CD14-positive monocyte (primary cell): ENCODE measurements around the gene DGKE. TPM values are rescaled to one million over a fixed set of nuclear protein-coding genes. Genes with fewer than 3 reads are reported as not detected.

Experiments
- DNase-seq, 3 donors: peaks; one replicate each; pipeline ENCODE4 v3.0.0-alpha.2; 2011 to 2022
- H2AFZ ChIP-seq: 2 replicates; pipeline ENCODE4 v1.6.0; 2012; ENCODE audit warnings: mild to moderate bottlenecking, low read depth, low read length, inconsistent platforms; ENCODE audit not compliant: insufficient read depth, poor library complexity, severe bottlenecking
- H3K27ac ChIP-seq, 2 donors: 1 replicate in 1 of 2; 2 replicates in 1 of 2; pipeline ENCODE4 v1.5.1; 2012 to 2013; ENCODE audit warnings: low read length in 2 of 2, control low read depth in 1 of 2, inconsistent platforms in 1 of 2, low read depth in 1 of 2, mild to moderate bottlenecking in 1 of 2
- H3K27me3 ChIP-seq, 2 donors: one replicate each; pipeline versions ENCODE4 v1.6.0 to v1.6.1; 2011 to 2013; ENCODE audit warnings: low read length in 2 of 2; ENCODE audit not compliant: control insufficient read depth in 2 of 2, insufficient read depth in 2 of 2
- H3K36me3 ChIP-seq, 2 donors: replicated peaks in 1 of 2; 1 replicate in 1 of 2; 2 replicates in 1 of 2; pipeline versions ENCODE4 v1.5.1 to v1.6.1; 2012 to 2013; ENCODE audit warnings: low read length in 2 of 2, control low read depth in 1 of 2, inconsistent platforms in 1 of 2, mild to moderate bottlenecking in 1 of 2; ENCODE audit not compliant: insufficient read depth in 2 of 2, control insufficient read depth in 1 of 2
- H3K4me1 ChIP-seq, 2 donors: 1 replicate in 1 of 2; 2 replicates in 1 of 2; pipeline versions ENCODE4 v1.5.1 to v1.6.1; 2012 to 2013; ENCODE audit warnings: low read length in 2 of 2, control low read depth in 1 of 2, inconsistent platforms in 1 of 2, mild to moderate bottlenecking in 1 of 2, moderate library complexity in 1 of 2; ENCODE audit not compliant: insufficient read depth in 2 of 2, control insufficient read depth in 1 of 2
- H3K4me2 ChIP-seq: replicated peaks from 2 replicates; pipeline ENCODE3; 2012; ENCODE audit warnings: low read length, moderate library complexity, mild to moderate bottlenecking; ENCODE audit not compliant: poor library complexity, severe bottlenecking; ENCODE audit errors: extremely low read depth
- H3K4me3 ChIP-seq, 3 experiments: fragments of 200-600 bp in 1 of 3; sonication (generic) in 1 of 3; replicated peaks in 1 of 3; 1 replicate in 2 of 3; 2 replicates in 1 of 3; pipeline ENCODE4 v1.5.1; 2011 to 2013; ENCODE audit warnings: low read length in 3 of 3, mild to moderate bottlenecking in 3 of 3, control low read depth in 2 of 3, low read depth in 2 of 3, inconsistent platforms in 1 of 3, moderate library complexity in 1 of 3
- H3K79me2 ChIP-seq: 2 replicates; pipeline ENCODE4 v1.6.0; 2012; ENCODE audit warnings: mild to moderate bottlenecking, control low read depth, inconsistent platforms, low read length, moderate library complexity; ENCODE audit not compliant: insufficient read depth
- H3K9ac ChIP-seq: 2 replicates; pipeline ENCODE4 v1.6.0; 2017; ENCODE audit warnings: low read length, mild to moderate bottlenecking; ENCODE audit not compliant: insufficient read depth, poor library complexity, severe bottlenecking
- H3K9me3 ChIP-seq, 2 donors: replicated peaks in 1 of 2; 1 replicate in 1 of 2; 2 replicates in 1 of 2; pipeline versions ENCODE4 v1.5.1 to v1.6.1; 2012 to 2013; ENCODE audit warnings: low read length in 2 of 2, control low read depth in 1 of 2; ENCODE audit not compliant: control insufficient read depth in 1 of 2, insufficient read depth in 1 of 2
- H4K20me1 ChIP-seq: 2 replicates; pipeline ENCODE4 v1.6.0; 2012; ENCODE audit warnings: mild to moderate bottlenecking, low read length, control low read depth, moderate library complexity; ENCODE audit not compliant: insufficient read depth
- H3K27ac Mint-ChIP-seq, 7 donors: one replicate each; pipeline ENCODE4 v1.8.0; 2020; ENCODE audit warnings: mild to moderate bottlenecking in 7 of 7, mixed read lengths in 7 of 7, moderate library complexity in 6 of 7, inconsistent platforms in 2 of 7
- H3K27me3 Mint-ChIP-seq, 3 donors: one replicate each; pipeline ENCODE4 v1.8.0; 2021 to 2022; ENCODE audit warnings: low read depth in 3 of 3, mild to moderate bottlenecking in 3 of 3, mixed read lengths in 3 of 3, moderate library complexity in 3 of 3, inconsistent platforms in 1 of 3
- H3K36me3 Mint-ChIP-seq, 2 donors: one replicate each; pipeline ENCODE4 v1.8.0; 2020; ENCODE audit warnings: mixed read lengths in 2 of 2, inconsistent platforms in 1 of 2, mild to moderate bottlenecking in 1 of 2
- H3K4me1 Mint-ChIP-seq: one replicate; pipeline ENCODE4 v1.8.0; 2020; ENCODE audit warnings: mild to moderate bottlenecking, mixed read lengths
- H3K4me3 Mint-ChIP-seq, 2 donors: one replicate each; pipeline ENCODE4 v1.8.0; 2020; ENCODE audit warnings: mild to moderate bottlenecking in 2 of 2, mixed read lengths in 2 of 2, moderate library complexity in 1 of 2
- H3K9me3 Mint-ChIP-seq, 7 donors: one replicate each; pipeline ENCODE4 v1.8.0; 2020 to 2022; ENCODE audit warnings: mixed read lengths in 7 of 7, mild to moderate bottlenecking in 6 of 7, moderate library complexity in 6 of 7, inconsistent platforms in 2 of 7
- CTCF ChIP-seq: fragments of 200-600 bp; IDR thresholded peaks from one replicate; pipeline ENCODE4 v1.8.0; 2022; ENCODE audit warnings: antibody characterized with exemption, mild to moderate bottlenecking
- WGBS: methylation state at CpG from one replicate; pipeline ENCODE4 v1.1.5; 2013; ENCODE audit warnings: missing lambda C conversion rate; ENCODE audit not compliant: insufficient coverage; 5-methylcytosine and 5-hydroxymethylcytosine counted together
- intact Hi-C, 2 donors: fragments of 100-400 bp; cut with micrococcal nuclease; formaldehyde crosslinking; loops; one replicate each; pipeline versions ENCODE4 v1.15.0 to v1.15.1; 2023
- polyA plus RNA-seq, 3 donors: library from polyadenylated mRNA; depleted of rRNA in 1 of 3; unstranded in 2 of 3; stranded (reverse) in 1 of 3; fragments of 300-500 nt in 2 of 3; fragments of >200 nt in 1 of 3; fragmentation: Illumina TruSeq in 2 of 3; gene quantifications; 1 replicate in 2 of 3; 2 replicates in 1 of 3; pipeline ENCODE4 v1.2.3, GENCODE V29; 2012 to 2021

Gene DGKE
- polyA plus RNA-seq, 3 donors, result 1.1 to 3.0 (median 1.5) TPM

GRCh38 chr17:56850591-56850990 is 16.6 kb downstream of the DGKE start:
- Mint-ChIP-seq H3K4me3 (no peak overlapping the region), H3K4me1 (peaks cover 4% of the 10 kb centered on the region), H3K27me3 (peaks cover 0 to 4% (median 0%) of the 10 kb centered on the region in 3 donors), H3K36me3 (peaks cover 34 to 35% of the 10 kb centered on the region in 2 donors), H3K9me3 (no peaks in the 10 kb centered on the region), H3K27ac (no peak overlapping the region)
- intact Hi-C loops, result no loop called here
- H3K27me3 ChIP-seq, result no peaks in the 10 kb centered on the region
- no peak for DNase-seq
- H3K79me2 ChIP-seq, result no peaks in the 10 kb centered on the region
- no peak overlapping the region for H3K9ac ChIP-seq
- peaks cover 0 to 9% of the 10 kb centered on the region in 2 donors for H3K4me1 ChIP-seq
- H3K4me2 ChIP-seq, result no peak overlapping the region
- H3K36me3 ChIP-seq, result peaks cover 14 to 15% of the 10 kb centered on the region in 2 donors
- TF ChIP-seq CTCF, result no peak
- 100% methylated on average over 2 of the region's 2 CpGs for WGBS
- H3K4me3 ChIP-seq, result no peak overlapping the region
- H3K27ac ChIP-seq, result no peak overlapping the region
- H2AFZ ChIP-seq, result no peak overlapping the region
- H3K9me3 ChIP-seq, result no peaks in the 10 kb centered on the region
- no peaks in the 10 kb centered on the region for H4K20me1 ChIP-seq

GRCh38 chr17:56851008-56851407 is 17.1 kb downstream of the DGKE start:
- Histone ChIP-seq H3K9ac (no peak overlapping the region), H2AFZ (no peak overlapping the region), H4K20me1 (no peaks in the 10 kb centered on the region), H3K4me3 (no peak overlapping the region), H3K9me3 (no peaks in the 10 kb centered on the region), H3K36me3 (peaks cover 14 to 15% of the 10 kb centered on the region in 2 donors), H3K79me2 (no peaks in the 10 kb centered on the region), H3K27me3 (no peaks in the 10 kb centered on the region), H3K27ac (no peak overlapping the region), H3K4me2 (no peak overlapping the region), H3K4me1 (peaks cover 0 to 9% of the 10 kb centered on the region in 2 donors)
- no peak overlapping the region for H3K4me3 Mint-ChIP-seq
- WGBS, result no CpG with 5 or more reads among the region's 3 CpGs
- H3K36me3 Mint-ChIP-seq, result peaks cover 37% of the 10 kb centered on the region in 2 donors
- peaks cover 0 to 4% (median 0%) of the 10 kb centered on the region in 3 donors for H3K27me3 Mint-ChIP-seq
- peaks cover 4% of the 10 kb centered on the region for H3K4me1 Mint-ChIP-seq
- DNase-seq, result no peak
- TF ChIP-seq CTCF, result no peak
- no peak overlapping the region for H3K27ac Mint-ChIP-seq
- no peaks in the 10 kb centered on the region for H3K9me3 Mint-ChIP-seq
- intact Hi-C loops, result no loop called here
